Measurements from ENCODE around the gene NRIP1. TPM values are rescaled to one million over a fixed set of nuclear protein-coding genes. Genes with fewer than 3 reads are reported as not detected.

The NRIP1 gene
- total RNA-seq, 1 donor from 2014 or later = 81.1 TPM

- TF ChIP-seq CTCF (conservative IDR thresholded peaks at IDR 0.05; ENCODE audit: low read depth, low read length) = no peak
- no peak for DNase-seq (ENCODE audit: low read depth)
- H3K4me3 ChIP-seq (ENCODE audit: low read depth, low read length) = no peak overlapping the region
These were observed 138.6 kb downstream of the NRIP1 start for GRCh38 chr21:14926186-14926585.

- TF ChIP-seq CTCF (conservative IDR thresholded peaks at IDR 0.05; ENCODE audit: low read depth, low read length) = no peak
- no peak for DNase-seq (ENCODE audit: low read depth)
- no peak overlapping the region for H3K4me3 ChIP-seq (ENCODE audit: low read depth, low read length)
These were observed 141.3 kb downstream of the NRIP1 start for GRCh38 chr21:14923468-14923867.

- no peak overlapping the region for H3K4me3 ChIP-seq (ENCODE audit: low read depth, low read length)
- no peak for TF ChIP-seq CTCF (conservative IDR thresholded peaks at IDR 0.05; ENCODE audit: low read depth, low read length)
- no peak for DNase-seq (ENCODE audit: low read depth)
These were observed 141.8 kb downstream of the NRIP1 start for GRCh38 chr21:14922980-14923379.

DNA sequence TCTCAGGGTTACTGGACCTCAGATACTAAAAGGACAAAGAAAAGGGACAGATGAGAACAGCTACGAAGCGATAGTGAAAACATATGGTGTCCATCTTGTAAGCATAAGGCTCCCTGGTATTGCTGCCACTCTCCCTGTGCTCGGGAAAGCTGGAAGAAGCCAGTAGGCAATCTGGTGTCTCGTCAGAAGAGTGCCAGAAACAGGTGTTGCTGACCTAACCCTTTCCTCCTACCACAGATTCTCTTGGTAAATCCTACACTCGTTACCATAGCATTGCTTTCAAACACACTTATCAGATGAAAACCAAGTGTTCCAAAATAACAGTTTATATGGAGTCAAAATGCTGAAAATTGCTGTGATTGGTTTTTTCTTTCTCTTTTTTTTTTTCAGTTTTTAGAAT, 146.3 kb downstream of the NRIP1 start:
- H3K4me3 ChIP-seq (ENCODE audit: low read depth, low read length) = no peak overlapping the region
- no peak for DNase-seq (ENCODE audit: low read depth)
- TF ChIP-seq CTCF (conservative IDR thresholded peaks at IDR 0.05; ENCODE audit: low read depth, low read length) = no peak

DNA sequence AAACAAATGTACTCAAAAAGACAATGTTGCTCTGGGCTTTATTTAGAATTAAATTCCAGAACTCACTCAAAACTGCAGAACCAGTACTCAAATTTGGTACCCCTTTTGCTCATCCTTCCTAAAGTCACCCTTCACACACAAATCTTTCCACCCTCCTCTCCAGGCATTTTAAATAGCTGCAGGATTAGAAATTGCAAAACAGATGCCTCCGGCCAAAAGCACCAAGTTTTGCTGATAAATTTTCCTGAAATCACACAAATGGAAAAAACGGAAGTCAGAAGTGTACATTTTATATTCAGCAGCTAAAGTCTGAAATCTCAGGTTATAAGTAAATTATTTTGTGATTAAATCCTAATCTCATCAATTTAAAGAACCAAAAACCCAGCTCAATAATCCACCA, 147.0 kb downstream of the NRIP1 start:
- no peak overlapping the region for H3K4me3 ChIP-seq (ENCODE audit: low read depth, low read length)

GRCh38 chr21:14916676-14917141, 148.1 kb downstream of the NRIP1 start:
- TF ChIP-seq CTCF (conservative IDR thresholded peaks at IDR 0.05; ENCODE audit: low read depth, low read length) = no peak
- no peak overlapping the region for H3K4me3 ChIP-seq (ENCODE audit: low read depth, low read length)
- DNase-seq (ENCODE audit: low read depth) = no peak

More for the DNA sequence above, 147.0 kb downstream of the NRIP1 start:
- TF ChIP-seq CTCF (conservative IDR thresholded peaks at IDR 0.05; ENCODE audit: low read depth, low read length) = no peak
- DNase-seq (ENCODE audit: low read depth) = no peak

DNA sequence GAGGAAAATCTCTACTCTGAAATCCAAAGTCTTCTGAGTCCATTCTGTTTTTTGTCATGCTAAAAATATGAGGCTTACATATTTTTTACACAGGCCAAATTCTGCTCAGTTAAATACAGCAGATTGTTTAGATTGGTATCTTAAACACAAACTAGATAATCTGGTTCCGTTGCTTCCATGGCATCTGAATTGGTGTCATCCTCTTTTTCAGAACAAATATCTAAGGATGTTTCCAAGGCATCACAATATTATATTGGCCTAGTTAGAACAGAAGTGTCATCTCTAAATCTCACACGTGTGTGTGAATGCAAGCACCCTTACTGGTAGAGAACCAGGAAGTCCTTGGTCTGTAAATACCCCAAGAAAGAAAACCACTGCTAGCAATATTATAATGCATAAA, 151.2 kb downstream of the NRIP1 start:
- H3K4me3 ChIP-seq (ENCODE audit: low read depth, low read length) = no peak overlapping the region
- no peak for DNase-seq (ENCODE audit: low read depth)
- no peak for TF ChIP-seq CTCF (conservative IDR thresholded peaks at IDR 0.05; ENCODE audit: low read depth, low read length)

Measured in epithelial cell of proximal tubule (primary cell).